ENCODE data around the gene FNDC10. TPM values are rescaled to one million over a fixed set of nuclear protein-coding genes. Genes with fewer than 3 reads are reported as not detected.
A peak's percentile ranks its signal among the peaks of the same experiment; 100 is the strongest.

FNDC10 gene
- total RNA-seq, 2 experiments from 2014 or later, result 1.7 to 1.9 TPM

DNA sequence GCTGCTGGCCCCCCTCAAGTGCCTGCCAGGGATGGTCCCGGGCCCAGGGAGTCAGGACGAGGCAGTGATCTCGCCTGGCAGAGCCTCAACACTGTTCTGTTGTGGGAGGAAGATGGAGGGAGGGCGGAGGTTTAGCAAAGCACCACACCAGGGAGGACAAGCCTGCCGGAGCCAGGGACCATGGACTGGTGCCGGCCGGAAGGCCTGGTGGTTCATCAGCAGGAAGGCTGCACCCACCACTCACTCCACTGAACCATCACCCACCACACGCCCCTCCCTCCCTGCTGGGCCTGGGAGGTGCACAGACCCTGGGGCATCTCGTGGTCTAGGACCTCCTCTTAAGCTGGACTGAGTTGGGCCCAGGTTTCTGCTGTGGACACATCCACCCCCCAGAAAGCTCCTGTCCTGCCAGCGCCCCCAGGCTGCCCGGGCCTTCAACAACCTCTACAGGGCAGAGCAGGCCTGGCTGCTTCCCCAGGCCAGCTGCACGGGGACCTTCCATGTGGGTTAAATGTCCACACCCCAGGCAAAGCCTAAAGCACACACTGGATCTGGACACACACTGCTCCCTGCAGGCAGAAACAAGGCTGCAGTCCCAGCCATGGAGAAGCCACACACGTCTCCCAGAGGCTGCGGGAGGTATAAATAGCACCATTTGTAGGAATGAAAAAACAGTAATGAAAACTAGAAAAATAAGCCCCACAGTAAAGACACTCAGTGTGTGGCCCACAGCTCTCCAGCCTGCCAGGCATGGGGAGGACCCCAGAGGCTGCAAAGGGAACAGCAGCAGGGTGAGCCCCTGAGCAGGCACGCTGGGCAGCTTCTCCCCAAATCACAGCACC, 49.1 kb downstream of the FNDC10 start:
- intact Hi-C loops (cut with DNase I, micrococcal nuclease), result no loop called here
- DNase-seq, result no peak
- H3K27ac Mint-ChIP-seq, result no peak overlapping the region
- H3K9me3 Mint-ChIP-seq (ENCODE audit: low read depth), result no peaks in the 10 kb centered on the region
- H3K27me3 Mint-ChIP-seq, result no peaks in the 10 kb centered on the region
- peak; percentile 42 for ATAC-seq
- H3K36me3 Mint-ChIP-seq (ENCODE audit: low read depth), result no peaks in the 10 kb centered on the region
- ChIA-PET CTCF (interaction anchor here (0.8 to 0.9 kb wide), 2 partner anchors 13 to 46 kb away, joined by 3 to 5 read pairs; no protein-coding TSS in a partner anchor), POLR2A (no interaction called here)
- no peak overlapping the region for H3K4me3 Mint-ChIP-seq
- H3K4me1 Mint-ChIP-seq, result peaks cover 5% of the 10 kb centered on the region

DNA sequence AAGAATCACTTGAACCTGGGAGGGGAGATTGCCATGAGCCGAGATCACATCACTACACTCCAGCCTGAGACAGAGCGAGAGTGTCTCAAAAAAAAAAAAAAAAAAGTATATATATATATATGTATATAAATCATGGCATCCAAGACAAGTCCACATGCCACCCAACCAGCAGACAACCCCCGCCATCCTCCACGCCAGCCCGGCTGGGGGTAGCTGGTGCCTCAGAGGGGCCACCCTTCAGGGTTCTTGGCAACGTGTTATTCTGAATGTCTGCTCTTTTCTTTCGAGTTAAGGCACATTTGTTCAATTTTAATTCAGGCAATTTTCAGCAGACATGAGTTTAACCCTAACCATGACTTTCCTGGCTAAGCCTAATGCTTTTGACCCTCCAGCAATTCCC, 49.8 kb downstream of the FNDC10 start:
- POLR2A ChIA-PET, result no interaction called here
- Mint-ChIP-seq H3K27ac (no peak overlapping the region), H3K36me3 (ENCODE audit: low read depth) (no peaks in the 10 kb centered on the region), H3K4me1 (peaks cover 2% of the 10 kb centered on the region), H3K9me3 (ENCODE audit: low read depth) (no peaks in the 10 kb centered on the region), H3K4me3 (no peak overlapping the region), H3K27me3 (no peaks in the 10 kb centered on the region)
- ATAC-seq (no peak), DNase-seq (no peak)
- intact Hi-C loops (cut with DNase I, micrococcal nuclease), result no loop called here
- CTCF ChIA-PET, result no interaction called here

GRCh38 chr1:1548591-1548990, 51.3 kb downstream of the FNDC10 start:
- Mint-ChIP-seq H3K9me3 (ENCODE audit: low read depth) (no peaks in the 10 kb centered on the region), H3K27ac (no peak overlapping the region), H3K4me1 (no peaks in the 10 kb centered on the region), H3K4me3 (no peak overlapping the region), H3K27me3 (no peaks in the 10 kb centered on the region), H3K36me3 (ENCODE audit: low read depth) (no peaks in the 10 kb centered on the region)
- DNase-seq (no peak), ATAC-seq (no peak)
- POLR2A ChIA-PET, result interaction anchor here (0.6 kb wide), 1 partner anchor 173 kb away, joined by 5 read pairs; the partner anchor contains the start of gene AURKAIP1
- intact Hi-C loops (cut with DNase I, micrococcal nuclease), result no loop called here
- CTCF ChIA-PET, result no interaction called here

Other genes starting within 250 kb of the FNDC10 start
- under 1 TPM; 0.25 to 0.49 TPM for gene MXRA8, start 241.6 kb downstream of the FNDC10 start, total RNA-seq
- 100 to 1,000 TPM in 1 of 2 experiments, 10 to 100 TPM in 1; 89.5 to 117 TPM for gene AURKAIP1, start 224.9 kb downstream of the FNDC10 start, total RNA-seq
- gene CCNL2, start 200.8 kb downstream of the FNDC10 start, total RNA-seq, result 10 to 100 TPM; 73.6 to 89.7 TPM
- gene MRPL20, start 192.8 kb downstream of the FNDC10 start, total RNA-seq, result 100 to 1,000 TPM; 126 to 143 TPM
- gene ANKRD65, start 178.9 kb downstream of the FNDC10 start, total RNA-seq, result not detected
- gene VWA1, start 164.4 kb downstream of the FNDC10 start, total RNA-seq, result under 1 TPM; 0.56 to 0.78 TPM
- under 1 TPM; 0.30 to 0.39 TPM for gene ATAD3C, start 150.4 kb downstream of the FNDC10 start, total RNA-seq
- gene ATAD3B, start 128.4 kb downstream of the FNDC10 start, total RNA-seq, result 10 to 100 TPM; 26.2 to 39.2 TPM
- 10 to 100 TPM; 39.9 to 42.9 TPM for gene ATAD3A, start 88.0 kb downstream of the FNDC10 start, total RNA-seq
- under 1 TPM; 0.42 to 0.46 TPM for gene TMEM240, start 59.5 kb downstream of the FNDC10 start, total RNA-seq
- gene SSU72, start 25.3 kb downstream of the FNDC10 start, total RNA-seq, result 100 to 1,000 TPM; 105 to 123 TPM
- 10 to 100 TPM; 37.1 TPM for gene MIB2, start 15.4 kb upstream of the FNDC10 start, total RNA-seq
- gene MMP23B, start 32.0 kb upstream of the FNDC10 start, total RNA-seq, result 1 to 10 TPM in 1 of 2 experiments, under 1 TPM in 1; 0.77 to 1.2 TPM
- gene CDK11B, start 58.9 kb upstream of the FNDC10 start, total RNA-seq, result 10 to 100 TPM; 36.3 to 38.8 TPM
- gene SLC35E2B, start 92.7 kb upstream of the FNDC10 start, total RNA-seq, result 10 to 100 TPM; 24.2 to 27.6 TPM
- gene CDK11A, start 124.2 kb upstream of the FNDC10 start, total RNA-seq, result 10 to 100 TPM; 44.3 to 50.5 TPM
- gene NADK, start 178.3 kb upstream of the FNDC10 start, total RNA-seq, result 10 to 100 TPM; 53.1 to 56.2 TPM

All from activated CD4-positive, alpha-beta T cell treated with anti-CD3 and anti-CD28 coated beads for 36 hours (primary cell).